Mesenchymal stem cell (in vitro differentiated cells and primary cell): ENCODE data around the gene SURF4.

Source experiments
- DNase-seq: peaks from one replicate; pipeline ENCODE4 v3.0.0-alpha.2; 2013
- H2AFZ ChIP-seq: one replicate; pipeline ENCODE4 v1.6.1; 2013; ENCODE audit warnings: low read depth, mild to moderate bottlenecking, control low read depth, inconsistent platforms, low read length, moderate library complexity
- H2AK5ac ChIP-seq: 2 replicates; pipeline ENCODE4 v1.6.1; 2013; ENCODE audit warnings: low read length, moderate library complexity, mild to moderate bottlenecking, inconsistent platforms; ENCODE audit not compliant: severe bottlenecking
- H2BK120ac ChIP-seq: one replicate; pipeline ENCODE4 v1.6.1; 2013; ENCODE audit warnings: low read depth, mild to moderate bottlenecking, inconsistent platforms, low read length, moderate library complexity
- H2BK12ac ChIP-seq, 2 experiments: one replicate each; pipeline ENCODE4 v1.6.1; 2013; ENCODE audit warnings: inconsistent platforms in 2 of 2, low read length in 2 of 2, mild to moderate bottlenecking in 2 of 2, moderate library complexity in 2 of 2, control low read depth in 1 of 2
- H2BK15ac ChIP-seq: one replicate; pipeline ENCODE4 v1.6.1; 2013; ENCODE audit warnings: mild to moderate bottlenecking, low read depth, inconsistent platforms; ENCODE audit not compliant: poor library complexity, severe bottlenecking
- H2BK5ac ChIP-seq: 2 replicates; pipeline ENCODE4 v1.6.1; 2013; ENCODE audit warnings: low read depth, mild to moderate bottlenecking, low read length, control low read depth, inconsistent platforms; ENCODE audit not compliant: poor library complexity, severe bottlenecking
- H3K14ac ChIP-seq, 2 experiments: one replicate each; pipeline ENCODE4 v1.6.1; 2013; ENCODE audit warnings: inconsistent platforms in 2 of 2, low read length in 2 of 2, control low read depth in 1 of 2, mild to moderate bottlenecking in 1 of 2, moderate library complexity in 1 of 2
- H3K18ac ChIP-seq, 2 experiments: one replicate each; pipeline ENCODE4 v1.6.1; 2013; ENCODE audit warnings: inconsistent platforms in 2 of 2, low read length in 2 of 2, control low read depth in 1 of 2, low read depth in 1 of 2, mild to moderate bottlenecking in 1 of 2
- H3K23ac ChIP-seq, 2 experiments: one replicate each; pipeline ENCODE4 v1.6.1; 2013; ENCODE audit warnings: inconsistent platforms in 2 of 2, low read length in 2 of 2, mild to moderate bottlenecking in 2 of 2, moderate library complexity in 2 of 2, control low read depth in 1 of 2
- H3K27ac ChIP-seq: 2 replicates; pipeline ENCODE4 v1.5.1; 2013; ENCODE audit warnings: mild to moderate bottlenecking, moderate library complexity, low read length, control low read depth, inconsistent platforms; ENCODE audit not compliant: poor library complexity, severe bottlenecking
- H3K27me3 ChIP-seq, 2 experiments: 2 replicates each; pipeline versions ENCODE4 v1.6.1 to v1.7.0; 2013; ENCODE audit warnings: low read length in 2 of 2, mild to moderate bottlenecking in 2 of 2, moderate library complexity in 2 of 2, control low read depth in 1 of 2, inconsistent platforms in 1 of 2; ENCODE audit not compliant: control insufficient read depth in 1 of 2, insufficient read depth in 1 of 2
- H3K36me3 ChIP-seq, 2 experiments: 2 replicates each; pipeline versions ENCODE4 v1.6.1 to v1.7.0; 2013; ENCODE audit warnings: low read length in 2 of 2, control low read depth in 1 of 2, inconsistent platforms in 1 of 2, low read depth in 1 of 2, mild to moderate bottlenecking in 1 of 2; ENCODE audit not compliant: insufficient read depth in 2 of 2, control insufficient read depth in 1 of 2
- H3K4ac ChIP-seq, 2 experiments: one replicate each; pipeline ENCODE4 v1.6.1; 2013; ENCODE audit warnings: inconsistent platforms in 2 of 2, low read length in 2 of 2, mild to moderate bottlenecking in 2 of 2, moderate library complexity in 2 of 2, control low read depth in 1 of 2, low read depth in 1 of 2
- H3K4me1 ChIP-seq: 2 replicates; pipeline ENCODE4 v1.6.1; 2013; ENCODE audit warnings: low read depth, low read length, control low read depth; ENCODE audit not compliant: control insufficient read depth, insufficient read depth
- H3K4me2 ChIP-seq: 2 replicates; pipeline ENCODE4 v1.6.1; 2013; ENCODE audit warnings: low read length, mild to moderate bottlenecking, inconsistent platforms; ENCODE audit not compliant: poor library complexity, severe bottlenecking
- H3K4me3 ChIP-seq, 2 experiments: 2 replicates each; pipeline versions ENCODE4 v1.5.1 to v1.7.0; 2013; ENCODE audit warnings: low read length in 2 of 2, mild to moderate bottlenecking in 2 of 2, control low read depth in 1 of 2, low read depth in 1 of 2; ENCODE audit not compliant: insufficient read depth in 1 of 2
- H3K79me1 ChIP-seq: replicated peaks from 2 replicates; pipeline ENCODE4 v1.6.1; 2013; ENCODE audit warnings: mild to moderate bottlenecking, control low read depth, low read length, inconsistent platforms; ENCODE audit not compliant: poor library complexity, severe bottlenecking
- H3K9ac ChIP-seq: 2 replicates; pipeline ENCODE4 v1.7.0; 2013; ENCODE audit warnings: mild to moderate bottlenecking, low read length, moderate library complexity
- H3K9me3 ChIP-seq: 2 replicates; pipeline ENCODE4 v1.7.0; 2013; ENCODE audit warnings: mild to moderate bottlenecking, low read length; ENCODE audit not compliant: control insufficient read depth
- H4K8ac ChIP-seq: one replicate; pipeline ENCODE4 v1.6.1; 2013; ENCODE audit warnings: inconsistent platforms, mild to moderate bottlenecking, low read length, moderate library complexity
- H4K91ac ChIP-seq: one replicate; pipeline ENCODE4 v1.6.1; 2013; ENCODE audit warnings: mild to moderate bottlenecking, low read length, inconsistent platforms
- WGBS: methylation state at CpG from one replicate; pipeline ENCODE4 v1.1.7; 2013; ENCODE audit warnings: mixed read lengths; 5-methylcytosine and 5-hydroxymethylcytosine counted together

SURF4 gene

GRCh38 chr9:133323991-133324703 lies 51.7 kb downstream of the SURF4 start:
- WGBS: 85% methylated on average over 13 of the region's 13 CpGs
- H3K18ac ChIP-seq: no peak overlapping the region
- no peak overlapping the region for H2BK120ac ChIP-seq
- no peak overlapping the region for H3K4me2 ChIP-seq
- H4K91ac ChIP-seq: peak overlapping the region; percentile 48
- no peak overlapping the region for H3K23ac ChIP-seq
- H3K14ac ChIP-seq: no peak overlapping the region
- H2BK5ac ChIP-seq: no peak overlapping the region
- no peak overlapping the region for H3K4ac ChIP-seq
- no peaks in the 10 kb centered on the region for H3K79me1 ChIP-seq
- no peak overlapping the region for H2BK12ac ChIP-seq
- H3K9ac ChIP-seq: no peak overlapping the region
- H2AK5ac ChIP-seq: no peak overlapping the region
- peaks cover 2 to 6% of the 10 kb centered on the region in 2 experiments for H3K36me3 ChIP-seq
- H2BK15ac ChIP-seq: no peak overlapping the region
- H3K27ac ChIP-seq: no peak overlapping the region
- no peak overlapping the region for H3K4me3 ChIP-seq
- no peak overlapping the region for H4K8ac ChIP-seq
- peaks cover 8 to 15% of the 10 kb centered on the region in 2 experiments for H3K27me3 ChIP-seq
- H2AFZ ChIP-seq: no peak overlapping the region
- no peak for DNase-seq
- H3K9me3 ChIP-seq: peaks cover 4% of the 10 kb centered on the region
- no peaks in the 10 kb centered on the region for H3K4me1 ChIP-seq

GRCh38 chr9:133323211-133323610 lies 52.6 kb downstream of the SURF4 start:
- Histone ChIP-seq H3K9me3 (peaks cover 4% of the 10 kb centered on the region), H3K9ac (no peak overlapping the region), H2BK5ac (no peak overlapping the region), H3K36me3 (peaks cover 2 to 3% of the 10 kb centered on the region in 2 experiments), H2AK5ac (no peak overlapping the region), H3K4me2 (no peak overlapping the region), H3K4me3 (no peak overlapping the region), H3K23ac (no peak overlapping the region), H4K8ac (no peak overlapping the region), H3K14ac (no peak overlapping the region), H3K4ac (no peak overlapping the region), H3K4me1 (no peaks in the 10 kb centered on the region), H4K91ac (no peak overlapping the region), H2BK120ac (no peak overlapping the region), H2BK15ac (no peak overlapping the region), H3K27me3 (peaks cover 8 to 15% of the 10 kb centered on the region in 2 experiments), H2AFZ (no peak overlapping the region), H3K27ac (no peak overlapping the region), H2BK12ac (no peak overlapping the region), H3K18ac (no peak overlapping the region), H3K79me1 (no peaks in the 10 kb centered on the region)
- no peak for DNase-seq
- WGBS: 94% methylated on average over 9 of the region's 10 CpGs

DNA sequence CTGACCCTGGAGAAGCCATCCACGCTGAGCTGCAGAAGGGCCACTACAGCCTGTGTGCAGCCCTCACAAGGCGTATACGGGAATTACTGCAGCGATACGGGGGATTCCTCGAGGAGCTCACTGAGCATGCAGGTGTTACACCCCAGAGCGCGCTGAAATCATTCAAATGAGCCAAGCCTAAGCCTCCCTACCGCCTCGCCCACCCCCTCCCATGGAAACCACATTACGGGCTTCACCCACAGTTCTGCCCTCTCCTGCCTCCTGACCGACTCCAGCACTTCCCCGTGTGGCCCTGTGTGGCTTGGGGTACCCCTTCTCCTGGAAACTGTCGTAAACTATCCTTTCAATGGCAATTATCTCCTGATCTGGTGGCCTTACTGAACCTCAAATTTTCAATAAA lies 53.2 kb downstream of the SURF4 start:
- Histone ChIP-seq H3K4me3 (no peak overlapping the region), H3K27me3 (peaks cover 8 to 15% of the 10 kb centered on the region in 2 experiments), H3K9ac (no peak overlapping the region), H2BK15ac (no peak overlapping the region), H3K23ac (no peak overlapping the region), H3K27ac (no peak overlapping the region), H3K4ac (no peak overlapping the region), H2BK12ac (no peak overlapping the region), H3K4me2 (no peak overlapping the region), H2AFZ (no peak overlapping the region), H4K91ac (no peak overlapping the region), H3K14ac (no peak overlapping the region), H4K8ac (no peak overlapping the region), H3K36me3 (peaks cover under 1 to 2% of the 10 kb centered on the region in 2 experiments), H2AK5ac (no peak overlapping the region), H3K18ac (no peak overlapping the region), H3K79me1 (no peaks in the 10 kb centered on the region), H2BK120ac (no peak overlapping the region), H3K9me3 (peaks cover 4% of the 10 kb centered on the region), H3K4me1 (no peaks in the 10 kb centered on the region), H2BK5ac (no peak overlapping the region)
- 86% methylated on average over 13 of the region's 14 CpGs for WGBS
- DNase-seq: no peak

DNA sequence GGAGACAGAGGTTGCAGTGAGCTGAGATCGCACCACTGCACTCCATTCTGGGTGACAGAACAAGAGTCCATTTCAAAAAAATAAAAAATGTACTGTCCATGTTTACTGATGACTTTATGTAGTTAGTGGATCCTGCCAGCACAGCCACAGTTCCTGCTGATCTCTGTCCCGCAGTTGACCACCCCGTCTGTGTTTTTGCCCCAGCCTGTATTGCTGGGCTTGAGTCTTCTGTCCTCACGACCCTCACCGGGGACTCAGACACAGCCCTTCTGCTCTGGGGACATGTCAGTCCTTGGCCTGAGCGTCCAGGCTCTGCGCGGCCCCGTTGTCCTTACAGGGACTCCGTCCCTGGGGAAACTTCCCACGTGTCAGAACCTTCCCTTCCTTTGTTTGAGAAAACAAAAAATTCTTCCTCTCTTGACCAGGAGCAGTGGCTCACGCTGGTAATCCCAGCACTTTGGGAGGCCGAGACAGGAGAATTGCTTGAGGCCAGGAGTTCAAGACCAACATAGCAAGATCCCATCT lies 54.4 kb downstream of the SURF4 start:
- Histone ChIP-seq H3K27me3 (peaks cover 8 to 19% of the 10 kb centered on the region in 2 experiments), H2AK5ac (no peak overlapping the region), H3K4ac (no peak overlapping the region), H3K9ac (no peak overlapping the region), H3K36me3 (peaks cover 0 to 2% of the 10 kb centered on the region in 2 experiments), H3K23ac (no peak overlapping the region), H3K4me1 (no peaks in the 10 kb centered on the region), H3K79me1 (no peaks in the 10 kb centered on the region), H3K18ac (no peak overlapping the region), H3K4me2 (no peak overlapping the region), H3K9me3 (peaks cover 4% of the 10 kb centered on the region), H2AFZ (no peak overlapping the region), H3K14ac (no peak overlapping the region), H2BK120ac (no peak overlapping the region), H4K8ac (no peak overlapping the region), H3K4me3 (no peak overlapping the region), H4K91ac (no peak overlapping the region), H2BK15ac (no peak overlapping the region), H3K27ac (no peak overlapping the region), H2BK5ac (no peak overlapping the region), H2BK12ac (no peak overlapping the region)
- no peak for DNase-seq
- WGBS: 91% methylated on average over 12 of the region's 13 CpGs
